ENCODE results near the gene STOX1. TPM values are rescaled to one million over a fixed set of nuclear protein-coding genes. Genes with fewer than 3 reads are reported as not detected.

Gene STOX1
- polyA plus RNA-seq, 3 donors: 0.03 TPM; not detected in 2

DNA sequence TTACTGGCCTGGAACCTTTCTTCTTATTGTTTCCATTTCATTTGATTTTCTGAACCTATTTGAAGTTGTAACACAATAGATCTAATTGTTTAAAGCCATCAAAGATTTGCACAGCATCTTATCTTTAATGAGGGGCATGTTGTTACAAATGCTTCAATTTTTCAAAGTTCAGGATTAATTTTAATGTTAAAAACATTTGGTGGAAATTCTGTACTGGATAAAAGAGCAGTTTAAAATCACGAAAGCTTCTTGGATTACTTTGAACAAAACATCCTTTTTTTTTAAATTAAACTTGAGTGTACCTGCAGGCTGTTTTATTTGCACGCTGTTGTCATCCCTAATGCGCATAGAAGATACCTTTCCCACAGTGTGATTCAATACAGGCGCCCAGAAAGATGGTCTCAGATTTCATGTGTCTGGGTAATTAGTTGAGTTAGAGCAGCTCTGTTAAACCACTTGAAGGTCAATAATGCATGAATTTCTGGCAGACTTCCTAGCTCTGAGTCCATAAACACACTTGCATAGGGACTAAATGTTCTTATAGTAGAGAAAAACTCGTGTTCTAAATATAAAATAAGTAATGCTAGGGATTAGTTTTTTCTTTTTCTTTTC is 44.5 kb downstream of the STOX1 start:
- Mint-ChIP-seq H3K27me3 (ENCODE audit: low read depth in 3 of 3) (no peaks in the 10 kb centered on the region), H3K4me3 (no peak overlapping the region), H3K27ac (no peak overlapping the region), H3K9me3 (peaks cover 4 to 22% (median 13%) of the 10 kb centered on the region in 7 donors), H3K4me1 (no peaks in the 10 kb centered on the region), H3K36me3 (no peaks in the 10 kb centered on the region)
- Histone ChIP-seq H2AFZ (ENCODE audit: insufficient read depth, low read depth, low read length, poor library complexity, severe bottlenecking) (no peak overlapping the region), H3K4me3 (replicated peaks in 1 of 3; ENCODE audit: low read depth in 2 of 3, low read length in 3 of 3) (no peak overlapping the region), H3K79me2 (ENCODE audit: insufficient read depth, low read length) (no peaks in the 10 kb centered on the region), H3K9me3 (replicated peaks in 1 of 2; ENCODE audit: control insufficient read depth in 1 of 2, insufficient read depth in 1 of 2, low read length in 2 of 2) (peaks cover 0 to 10% of the 10 kb centered on the region in 2 donors), H3K36me3 (replicated peaks in 1 of 2; ENCODE audit: control insufficient read depth in 1 of 2, insufficient read depth in 2 of 2, low read length in 2 of 2) (no peaks in the 10 kb centered on the region), H3K27ac (ENCODE audit: low read depth in 1 of 2, low read length in 2 of 2) (no peak overlapping the region), H4K20me1 (ENCODE audit: insufficient read depth, low read length) (no peaks in the 10 kb centered on the region), H3K4me1 (ENCODE audit: control insufficient read depth in 1 of 2, insufficient read depth in 2 of 2, low read length in 2 of 2) (no peaks in the 10 kb centered on the region), H3K9ac (ENCODE audit: insufficient read depth, low read length, poor library complexity, severe bottlenecking) (no peak overlapping the region), H3K4me2 (replicated peaks; ENCODE audit: extremely low read depth, low read length, poor library complexity, severe bottlenecking) (no peak overlapping the region), H3K27me3 (ENCODE audit: control insufficient read depth in 2 of 2, insufficient read depth in 2 of 2, low read length in 2 of 2) (no peaks in the 10 kb centered on the region)
- TF ChIP-seq, protein P1, sequence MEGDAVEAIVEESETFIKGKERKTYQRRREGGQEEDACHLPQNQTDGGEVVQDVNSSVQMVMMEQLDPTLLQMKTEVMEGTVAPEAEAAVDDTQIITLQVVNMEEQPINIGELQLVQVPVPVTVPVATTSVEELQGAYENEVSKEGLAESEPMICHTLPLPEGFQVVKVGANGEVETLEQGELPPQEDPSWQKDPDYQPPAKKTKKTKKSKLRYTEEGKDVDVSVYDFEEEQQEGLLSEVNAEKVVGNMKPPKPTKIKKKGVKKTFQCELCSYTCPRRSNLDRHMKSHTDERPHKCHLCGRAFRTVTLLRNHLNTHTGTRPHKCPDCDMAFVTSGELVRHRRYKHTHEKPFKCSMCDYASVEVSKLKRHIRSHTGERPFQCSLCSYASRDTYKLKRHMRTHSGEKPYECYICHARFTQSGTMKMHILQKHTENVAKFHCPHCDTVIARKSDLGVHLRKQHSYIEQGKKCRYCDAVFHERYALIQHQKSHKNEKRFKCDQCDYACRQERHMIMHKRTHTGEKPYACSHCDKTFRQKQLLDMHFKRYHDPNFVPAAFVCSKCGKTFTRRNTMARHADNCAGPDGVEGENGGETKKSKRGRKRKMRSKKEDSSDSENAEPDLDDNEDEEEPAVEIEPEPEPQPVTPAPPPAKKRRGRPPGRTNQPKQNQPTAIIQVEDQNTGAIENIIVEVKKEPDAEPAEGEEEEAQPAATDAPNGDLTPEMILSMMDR (IDR thresholded peaks at IDR 0.05): no peak
- no CpG with 5 or more reads among the region's 5 CpGs for WGBS (ENCODE audit: insufficient coverage)
- intact Hi-C loops (cut with micrococcal nuclease): no loop called here
- no peak for DNase-seq

DNA sequence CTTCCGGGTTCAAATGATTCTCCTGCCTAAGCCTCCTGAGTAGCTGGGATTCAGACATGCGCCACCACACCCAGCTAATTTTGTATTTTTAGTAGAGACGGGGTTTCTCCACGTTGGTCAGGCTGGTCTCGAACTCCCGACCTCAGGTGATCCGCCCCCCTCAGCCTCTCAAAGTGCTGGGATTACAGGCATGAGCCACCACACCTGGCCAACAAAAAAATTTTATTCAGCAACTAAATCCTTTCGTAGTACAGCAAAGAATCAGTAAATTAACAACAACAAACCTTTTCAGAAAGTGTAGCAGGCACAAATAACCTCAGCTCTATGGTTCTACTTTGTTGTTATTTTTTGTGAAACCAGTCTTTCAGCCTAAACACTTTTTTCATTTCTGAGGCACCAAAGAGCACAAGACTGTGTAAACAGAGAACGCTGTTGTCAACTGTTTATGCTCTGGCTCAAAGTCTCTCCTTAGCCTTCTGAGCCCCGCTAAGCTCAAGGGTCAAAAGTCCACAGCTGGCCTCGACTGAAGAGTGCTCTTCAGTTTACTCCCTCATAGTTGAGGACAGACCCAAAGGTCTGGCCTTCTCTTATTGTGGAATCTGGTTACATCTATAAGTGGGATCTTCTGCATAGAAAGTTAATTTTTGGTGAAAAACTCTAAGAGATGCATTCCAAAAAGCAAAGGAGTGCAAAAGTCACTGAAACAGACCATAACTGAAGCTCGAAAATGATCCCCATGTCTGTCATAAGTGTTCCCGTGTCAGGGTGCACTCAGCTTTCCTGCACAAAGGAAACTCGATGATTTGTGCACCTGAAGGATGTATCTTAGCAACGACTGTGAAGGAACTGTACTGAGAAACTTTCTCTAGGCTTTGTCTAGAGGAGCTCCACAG is 49.2 kb downstream of the STOX1 start:
- H3K9ac ChIP-seq (ENCODE audit: insufficient read depth, low read length, poor library complexity, severe bottlenecking): no peak overlapping the region
- H3K4me3 Mint-ChIP-seq: no peak overlapping the region
- no peaks in the 10 kb centered on the region for H3K27me3 ChIP-seq (ENCODE audit: control insufficient read depth in 2 of 2, insufficient read depth in 2 of 2, low read length in 2 of 2)
- no peaks in the 10 kb centered on the region for H3K36me3 Mint-ChIP-seq
- no peak overlapping the region for H2AFZ ChIP-seq (ENCODE audit: insufficient read depth, low read depth, low read length, poor library complexity, severe bottlenecking)
- no peaks in the 10 kb centered on the region for H4K20me1 ChIP-seq (ENCODE audit: insufficient read depth, low read length)
- intact Hi-C loops (cut with micrococcal nuclease): no loop called here
- no peak overlapping the region for H3K27ac Mint-ChIP-seq
- no peaks in the 10 kb centered on the region for H3K36me3 ChIP-seq (replicated peaks in 1 of 2; ENCODE audit: control insufficient read depth in 1 of 2, insufficient read depth in 2 of 2, low read length in 2 of 2)
- no peak overlapping the region for H3K27ac ChIP-seq (ENCODE audit: low read depth in 1 of 2, low read length in 2 of 2)
- H3K9me3 ChIP-seq (replicated peaks in 1 of 2; ENCODE audit: control insufficient read depth in 1 of 2, insufficient read depth in 1 of 2, low read length in 2 of 2): no peaks in the 10 kb centered on the region
- no peaks in the 10 kb centered on the region for H3K79me2 ChIP-seq (ENCODE audit: insufficient read depth, low read length)
- peaks cover 0 to 2% (median 0%) of the 10 kb centered on the region in 7 donors for H3K9me3 Mint-ChIP-seq
- no peak overlapping the region for H3K4me2 ChIP-seq (replicated peaks; ENCODE audit: extremely low read depth, low read length, poor library complexity, severe bottlenecking)
- WGBS (ENCODE audit: insufficient coverage): 87% methylated on average over 7 of the region's 15 CpGs
- no peak overlapping the region for H3K4me3 ChIP-seq (replicated peaks in 1 of 3; ENCODE audit: low read depth in 2 of 3, low read length in 3 of 3)
- H3K4me1 Mint-ChIP-seq: no peaks in the 10 kb centered on the region
- H3K4me1 ChIP-seq (ENCODE audit: control insufficient read depth in 1 of 2, insufficient read depth in 2 of 2, low read length in 2 of 2): no peaks in the 10 kb centered on the region
- TF ChIP-seq, protein P1 (IDR thresholded peaks at IDR 0.05): no peak
- peaks cover 0 to 6% (median 0%) of the 10 kb centered on the region in 3 donors for H3K27me3 Mint-ChIP-seq (ENCODE audit: low read depth in 3 of 3)
- no peak for DNase-seq
